GM06990 (cell line): ENCODE measurements around the gene EML2.

ENCODE experiments used
- DNase-seq: peaks from one replicate; pipeline ENCODE4 v3.0.0-alpha.2; 2011; ENCODE audit not compliant: insufficient read length; ENCODE audit errors: extremely low read depth
- H3K27me3 ChIP-seq: replicated peaks from 2 replicates; pipeline ENCODE4 v1.6.0; 2011; ENCODE audit warnings: low read length; ENCODE audit not compliant: control insufficient read depth, insufficient read depth
- H3K36me3 ChIP-seq: 2 replicates; pipeline ENCODE4 v1.5.1; 2011; ENCODE audit warnings: low read length; ENCODE audit not compliant: control insufficient read depth, insufficient read depth
- H3K4me3 ChIP-seq: replicated peaks from 2 replicates; pipeline ENCODE4 v1.5.1; 2011; ENCODE audit warnings: low read depth, mild to moderate bottlenecking, control low read depth, low read length
- TF ChIP-seq, protein P1 (sequence below): IDR thresholded peaks from 2 replicates; pipeline ENCODE4 v1.5.1; 2011; ENCODE audit warnings: low read length, control low read depth, mild to moderate bottlenecking, inconsistent platforms; ENCODE audit not compliant: insufficient read depth, poor library complexity, severe bottlenecking

The EML2 gene

DNA sequence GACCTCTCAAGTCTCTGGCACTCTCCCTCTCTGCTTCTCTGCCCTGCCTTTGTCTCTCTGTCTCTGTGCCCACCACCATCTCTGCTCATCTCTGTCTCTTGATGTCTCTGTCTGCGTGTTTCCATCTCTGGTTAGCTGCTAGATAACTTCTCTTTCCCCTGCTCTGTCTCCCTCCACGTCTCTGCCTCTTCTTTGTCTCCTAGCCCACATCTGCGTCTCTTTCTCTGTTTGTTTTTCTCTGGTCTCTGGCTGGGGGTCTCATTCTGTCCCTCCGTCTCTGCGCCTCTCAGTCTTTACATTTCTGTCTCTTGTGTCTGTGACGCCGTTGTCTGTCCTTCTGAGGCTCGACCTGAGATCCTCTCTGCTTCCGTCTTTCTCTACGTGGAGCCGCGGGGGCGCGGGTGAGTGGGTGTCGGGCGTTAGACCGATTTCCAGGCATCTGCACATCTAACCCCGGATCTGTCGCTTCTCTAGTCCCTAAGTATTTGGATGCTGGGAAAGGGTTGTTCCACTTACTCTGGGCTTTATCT, 29.2 kb upstream of the EML2 start:
- Histone ChIP-seq H3K27me3 (no peaks in the 10 kb centered on the region), H3K36me3 (no peaks in the 10 kb centered on the region; the same call in 1 of the 2 replicates), H3K4me3 (peak overlapping the region; percentile 76)
- TF ChIP-seq, protein P1, sequence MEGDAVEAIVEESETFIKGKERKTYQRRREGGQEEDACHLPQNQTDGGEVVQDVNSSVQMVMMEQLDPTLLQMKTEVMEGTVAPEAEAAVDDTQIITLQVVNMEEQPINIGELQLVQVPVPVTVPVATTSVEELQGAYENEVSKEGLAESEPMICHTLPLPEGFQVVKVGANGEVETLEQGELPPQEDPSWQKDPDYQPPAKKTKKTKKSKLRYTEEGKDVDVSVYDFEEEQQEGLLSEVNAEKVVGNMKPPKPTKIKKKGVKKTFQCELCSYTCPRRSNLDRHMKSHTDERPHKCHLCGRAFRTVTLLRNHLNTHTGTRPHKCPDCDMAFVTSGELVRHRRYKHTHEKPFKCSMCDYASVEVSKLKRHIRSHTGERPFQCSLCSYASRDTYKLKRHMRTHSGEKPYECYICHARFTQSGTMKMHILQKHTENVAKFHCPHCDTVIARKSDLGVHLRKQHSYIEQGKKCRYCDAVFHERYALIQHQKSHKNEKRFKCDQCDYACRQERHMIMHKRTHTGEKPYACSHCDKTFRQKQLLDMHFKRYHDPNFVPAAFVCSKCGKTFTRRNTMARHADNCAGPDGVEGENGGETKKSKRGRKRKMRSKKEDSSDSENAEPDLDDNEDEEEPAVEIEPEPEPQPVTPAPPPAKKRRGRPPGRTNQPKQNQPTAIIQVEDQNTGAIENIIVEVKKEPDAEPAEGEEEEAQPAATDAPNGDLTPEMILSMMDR: no peak
- DNase-seq: no peak

DNA sequence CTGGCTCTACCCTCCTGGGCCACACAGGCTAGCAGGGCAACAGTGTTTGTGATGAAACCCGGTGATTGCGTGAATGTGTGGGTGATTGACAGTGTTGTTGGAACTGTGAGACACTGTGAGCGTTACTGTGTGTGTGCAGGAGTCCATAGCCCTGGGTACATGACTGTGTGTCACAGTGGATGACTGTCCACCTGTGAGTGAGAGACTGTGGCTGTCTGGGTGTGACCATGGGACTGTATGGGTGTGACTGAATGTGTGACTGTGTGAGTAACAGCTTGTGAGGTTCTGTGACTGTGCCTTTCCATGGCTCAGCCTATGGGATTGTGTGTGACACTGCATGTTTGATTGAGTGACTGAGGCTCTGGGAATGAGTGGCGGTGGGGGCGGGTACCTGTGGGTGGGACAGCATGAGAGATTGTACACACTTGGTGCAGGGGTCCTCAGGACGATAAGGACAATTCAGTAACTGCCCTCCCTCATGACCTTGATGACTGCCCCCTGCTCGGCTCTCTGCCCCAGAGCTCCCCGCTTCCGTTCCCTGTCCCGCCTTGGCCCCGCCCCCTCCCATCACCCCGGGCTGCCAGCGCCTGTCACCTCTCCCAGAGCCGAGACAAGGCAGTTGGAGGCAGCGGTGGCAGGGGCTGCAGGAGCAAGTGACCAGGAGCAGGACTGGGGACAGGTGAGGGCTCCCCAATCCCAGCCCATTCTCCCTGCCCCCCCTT, 28.6 kb upstream of the EML2 start, which contains the start of gene GIPR:
Gene GIPR (plus strand): TSS at position 602 of the 722 bp plus-strand sequence. CDS start 1,300 bp downstream, outside the sequence.
- H3K36me3 ChIP-seq: no peaks in the 10 kb centered on the region
- peak within 1 kb of the TSS; percentile 76 for H3K4me3 ChIP-seq
- TF ChIP-seq, protein P1: no peak
- H3K27me3 ChIP-seq: no peaks in the 10 kb centered on the region
- DNase-seq: peak; percentile 81

DNA sequence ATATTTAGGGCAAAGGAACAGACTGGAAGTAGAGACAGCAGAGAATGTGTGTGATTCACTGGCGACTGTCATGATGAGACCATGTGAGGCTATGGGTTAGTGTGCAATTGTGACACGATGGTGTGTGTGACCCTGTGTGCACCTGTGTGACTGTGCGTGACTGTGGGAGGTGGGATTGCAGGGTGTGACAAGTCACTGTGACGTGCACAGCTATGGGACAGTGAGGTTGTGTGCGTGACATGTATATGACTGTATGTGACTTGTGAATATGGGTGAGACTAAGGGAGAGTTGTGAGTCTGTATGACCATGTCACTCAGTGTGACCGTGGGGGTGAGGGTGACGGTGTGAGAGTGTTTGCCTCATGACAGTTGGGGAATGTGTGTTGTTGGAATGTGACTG, 25.4 kb upstream of the EML2 start:
- no peak for DNase-seq
- Histone ChIP-seq H3K27me3 (no peaks in the 10 kb centered on the region), H3K4me3 (no peak overlapping the region), H3K36me3 (no peaks in the 10 kb centered on the region)
- TF ChIP-seq, protein P1: no peak

DNA sequence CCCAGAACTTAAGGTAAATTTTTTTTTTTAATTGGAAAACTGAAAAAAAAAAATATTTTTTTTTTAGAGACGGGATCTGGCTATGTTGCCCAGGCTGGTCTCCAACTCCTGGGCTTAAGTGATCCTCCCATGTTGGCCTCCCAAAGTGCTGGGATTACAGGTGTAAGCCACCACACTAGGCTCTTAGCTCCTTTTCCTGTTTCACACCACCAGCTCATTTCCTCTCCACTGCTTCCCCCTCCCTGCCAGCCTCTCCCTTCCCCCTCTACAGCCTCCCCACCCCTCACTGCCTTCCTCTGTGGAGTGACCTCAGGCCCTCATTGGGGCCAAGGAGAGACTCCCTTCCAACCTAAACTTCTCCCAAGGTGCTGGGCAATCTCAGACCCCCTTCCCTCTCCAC, 24.6 kb upstream of the EML2 start:
- H3K27me3 ChIP-seq: no peaks in the 10 kb centered on the region
- TF ChIP-seq, protein P1: no peak
- H3K36me3 ChIP-seq: no peaks in the 10 kb centered on the region
- H3K4me3 ChIP-seq: no peak overlapping the region
- no peak for DNase-seq

DNA sequence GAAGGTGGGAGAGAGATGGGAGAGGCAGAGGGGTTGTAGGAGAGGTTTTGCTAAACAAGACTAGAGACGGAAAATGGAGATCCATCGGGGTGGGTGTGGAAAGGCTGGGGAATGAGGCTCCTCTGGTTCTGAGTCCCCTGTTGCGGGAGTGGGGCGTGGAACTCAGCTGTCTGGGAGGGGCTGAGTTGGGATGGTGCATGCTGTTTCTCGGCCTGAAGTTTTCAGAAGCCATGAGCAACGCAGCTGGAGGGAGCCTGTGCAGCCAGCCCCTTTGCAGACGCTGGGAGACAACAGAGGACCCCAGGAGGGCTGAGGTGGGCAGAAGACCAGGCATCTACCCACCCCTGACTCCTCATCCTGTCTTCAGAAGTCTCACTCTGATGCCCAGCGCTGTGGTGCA, 21.4 kb upstream of the EML2 start:
- Histone ChIP-seq H3K4me3 (no peak overlapping the region), H3K36me3 (no peaks in the 10 kb centered on the region), H3K27me3 (no peaks in the 10 kb centered on the region)
- DNase-seq: no peak
- TF ChIP-seq, protein P1: no peak
